Progenitor cell of endocrine pancreas (in vitro differentiated cells): ENCODE measurements around the gene BNC2. TPM values are rescaled to one million over a fixed set of nuclear protein-coding genes. Genes with fewer than 3 reads are reported as not detected.

Source experiments
- DNase-seq: peaks from one replicate; pipeline ENCODE4 v3.0.0; 2021; ENCODE audit warnings: low spot score; ENCODE audit not compliant: unreplicated experiment
- H3K27ac Mint-ChIP-seq: 2 replicates; pipeline ENCODE4 v1.8.0; 2021; ENCODE audit warnings: mild to moderate bottlenecking, moderate library complexity, mixed read lengths
- H3K27me3 Mint-ChIP-seq: 2 replicates; pipeline ENCODE4 v1.8.0; 2021; ENCODE audit warnings: mixed read lengths
- H3K36me3 Mint-ChIP-seq: 2 replicates; pipeline ENCODE4 v1.8.0; 2022; ENCODE audit warnings: mixed read lengths; ENCODE audit not compliant: insufficient read depth
- H3K4me1 Mint-ChIP-seq: 2 replicates; pipeline ENCODE4 v1.8.0; 2021; ENCODE audit warnings: low read depth, mixed read lengths
- H3K4me3 Mint-ChIP-seq: 2 replicates; pipeline ENCODE4 v1.8.0; 2021; ENCODE audit warnings: low read depth, mild to moderate bottlenecking, moderate library complexity, mixed read lengths
- H3K9me3 Mint-ChIP-seq: 2 replicates; pipeline ENCODE4 v1.8.0; 2021; ENCODE audit warnings: low read depth, mixed read lengths
- total RNA-seq: library from RNA; stranded (reverse); gene quantifications from 2 replicates; pipeline ENCODE4 v1.2.1, GENCODE V29; 2021
- TF ChIP-seq, protein P1 (sequence below): fragments of 200-600 bp; sonication (generic); IDR thresholded peaks from one replicate; pipeline ENCODE4 v1.5.0; 2021; ENCODE audit warnings: antibody characterized with exemption, mild to moderate bottlenecking; ENCODE audit not compliant: unreplicated experiment

Gene BNC2
- total RNA-seq, 1 donor from 2014 or later, result 1.0 TPM

DNA sequence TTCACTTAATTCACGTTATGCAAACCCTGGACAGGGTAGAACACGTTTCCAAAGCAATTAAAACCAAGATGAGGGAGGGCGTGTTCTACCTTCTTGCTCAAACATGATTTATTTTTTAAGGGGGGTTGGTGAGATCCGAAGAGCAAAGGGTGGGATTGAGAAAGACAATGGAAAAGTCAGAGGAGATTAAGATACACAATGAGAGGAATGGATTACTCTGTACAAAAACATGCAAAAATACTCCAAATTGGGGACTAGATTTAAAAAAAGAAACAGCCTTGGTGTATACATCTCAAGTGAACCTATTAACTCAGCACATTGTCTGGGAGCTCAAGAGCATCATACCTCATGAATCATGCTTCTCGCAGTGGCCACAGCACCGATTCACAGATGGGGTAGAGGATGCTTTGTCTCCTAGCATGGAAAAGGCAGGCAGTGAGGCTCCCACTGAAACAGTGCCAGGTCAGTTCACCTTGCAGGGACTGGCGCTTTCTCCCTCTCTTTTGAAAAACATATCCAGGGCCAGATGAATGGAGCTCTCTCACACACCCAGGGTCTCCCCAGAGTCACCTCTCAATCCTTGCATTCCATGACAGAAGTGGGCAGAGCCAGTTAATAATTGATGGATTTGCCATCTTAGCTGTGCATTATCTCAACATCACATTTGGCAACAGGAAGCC is 459.7 kb downstream of the BNC2 start:
- no peaks in the 10 kb centered on the region for H3K27me3 Mint-ChIP-seq
- peaks cover 15% of the 10 kb centered on the region for H3K4me1 Mint-ChIP-seq

DNA sequence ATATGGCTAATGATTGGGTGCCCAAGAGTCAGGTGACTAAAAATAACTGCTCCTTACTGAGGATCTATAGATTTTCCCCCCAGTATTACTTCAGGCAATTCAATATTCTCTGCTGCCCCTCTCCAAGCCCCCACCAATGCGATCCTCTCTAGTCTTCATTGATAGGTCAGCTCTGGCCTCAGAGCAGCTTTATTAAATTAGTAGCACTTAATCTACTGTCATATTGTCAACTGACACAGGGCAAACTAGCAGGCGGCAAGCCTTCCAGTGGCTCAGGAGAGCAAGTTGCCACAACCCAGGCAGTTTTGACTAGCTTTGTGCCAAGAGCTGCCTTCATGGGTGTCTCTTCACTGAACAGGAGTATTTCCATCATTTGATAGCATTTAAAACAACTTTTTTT is 462.9 kb downstream of the BNC2 start:
- Mint-ChIP-seq H3K27me3 (peaks cover 3% of the 10 kb centered on the region), H3K4me3 (no peak overlapping the region), H3K9me3 (peaks cover 5% of the 10 kb centered on the region), H3K4me1 (peaks cover 4% of the 10 kb centered on the region), H3K27ac (no peak overlapping the region), H3K36me3 (no peaks in the 10 kb centered on the region)
- DNase-seq, result no peak
- TF ChIP-seq, protein P1, sequence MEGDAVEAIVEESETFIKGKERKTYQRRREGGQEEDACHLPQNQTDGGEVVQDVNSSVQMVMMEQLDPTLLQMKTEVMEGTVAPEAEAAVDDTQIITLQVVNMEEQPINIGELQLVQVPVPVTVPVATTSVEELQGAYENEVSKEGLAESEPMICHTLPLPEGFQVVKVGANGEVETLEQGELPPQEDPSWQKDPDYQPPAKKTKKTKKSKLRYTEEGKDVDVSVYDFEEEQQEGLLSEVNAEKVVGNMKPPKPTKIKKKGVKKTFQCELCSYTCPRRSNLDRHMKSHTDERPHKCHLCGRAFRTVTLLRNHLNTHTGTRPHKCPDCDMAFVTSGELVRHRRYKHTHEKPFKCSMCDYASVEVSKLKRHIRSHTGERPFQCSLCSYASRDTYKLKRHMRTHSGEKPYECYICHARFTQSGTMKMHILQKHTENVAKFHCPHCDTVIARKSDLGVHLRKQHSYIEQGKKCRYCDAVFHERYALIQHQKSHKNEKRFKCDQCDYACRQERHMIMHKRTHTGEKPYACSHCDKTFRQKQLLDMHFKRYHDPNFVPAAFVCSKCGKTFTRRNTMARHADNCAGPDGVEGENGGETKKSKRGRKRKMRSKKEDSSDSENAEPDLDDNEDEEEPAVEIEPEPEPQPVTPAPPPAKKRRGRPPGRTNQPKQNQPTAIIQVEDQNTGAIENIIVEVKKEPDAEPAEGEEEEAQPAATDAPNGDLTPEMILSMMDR, result no peak

More for the DNA sequence above, 459.7 kb downstream of the BNC2 start:
- DNase-seq, result no peak
- Mint-ChIP-seq H3K27ac (no peak overlapping the region), H3K36me3 (no peaks in the 10 kb centered on the region), H3K4me3 (no peak overlapping the region), H3K9me3 (no peaks in the 10 kb centered on the region)
- TF ChIP-seq, protein P1, result no peak

DNA sequence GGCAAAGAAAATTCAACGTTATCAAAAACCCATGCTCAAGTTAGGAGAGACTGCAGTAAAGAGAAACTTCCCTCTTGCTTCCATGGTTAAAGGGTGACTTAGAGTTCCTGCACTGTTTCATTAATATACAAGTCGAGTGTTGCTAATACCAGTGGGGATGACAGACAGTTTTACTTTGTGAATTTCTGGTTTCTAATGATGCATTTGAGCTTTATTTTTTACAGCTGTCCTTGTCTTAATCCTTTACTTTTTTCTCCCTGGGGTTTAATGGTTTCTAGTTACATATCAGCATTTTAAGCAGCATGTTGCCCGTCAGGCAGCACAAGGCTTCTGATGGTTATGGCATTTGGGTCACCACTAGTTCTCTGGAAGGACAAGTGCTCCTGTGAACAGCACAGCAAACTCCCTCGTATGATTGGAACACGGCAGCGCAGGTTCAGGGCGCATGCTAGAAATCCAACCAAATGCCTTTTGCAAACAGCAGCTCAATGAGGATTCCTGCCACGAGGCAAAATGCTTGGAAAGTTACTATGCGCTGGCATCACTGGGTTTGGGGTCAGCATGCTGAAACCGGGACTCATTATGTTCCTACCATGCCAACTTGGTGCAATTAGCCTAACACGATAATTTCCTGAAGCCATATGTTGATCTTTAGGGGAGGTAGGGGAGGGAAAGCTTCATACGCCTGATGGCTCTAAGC is 463.8 kb downstream of the BNC2 start:
- peaks cover 3% of the 10 kb centered on the region for H3K27me3 Mint-ChIP-seq
- TF ChIP-seq, protein P1, result no peak
- no peak for DNase-seq
- no peaks in the 10 kb centered on the region for H3K36me3 Mint-ChIP-seq
- H3K9me3 Mint-ChIP-seq, result peaks cover 5% of the 10 kb centered on the region
- H3K4me1 Mint-ChIP-seq, result peaks cover 4% of the 10 kb centered on the region
- H3K4me3 Mint-ChIP-seq, result no peak overlapping the region
- no peak overlapping the region for H3K27ac Mint-ChIP-seq

DNA sequence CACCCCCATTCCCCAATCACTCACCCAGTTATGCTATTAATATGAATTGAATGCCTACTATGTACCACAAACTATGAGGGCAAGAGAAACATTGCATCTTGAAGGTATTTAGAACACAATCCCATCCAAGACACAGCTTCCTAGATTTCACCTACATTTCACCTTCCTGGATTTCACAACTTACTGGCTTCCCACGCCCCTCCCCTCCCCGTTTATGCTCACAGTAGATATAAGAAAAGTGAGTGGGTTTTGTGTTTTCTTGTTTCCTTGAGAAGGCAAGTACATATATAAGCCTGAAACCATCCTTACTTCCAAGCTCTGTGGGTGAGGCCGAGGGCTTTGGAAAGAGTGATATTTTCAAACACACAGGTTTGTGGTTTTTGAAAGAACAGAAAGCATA is 465.0 kb downstream of the BNC2 start:
- H3K27me3 Mint-ChIP-seq, result peaks cover 3% of the 10 kb centered on the region
- H3K4me3 Mint-ChIP-seq, result no peak overlapping the region
- no peaks in the 10 kb centered on the region for H3K36me3 Mint-ChIP-seq
- H3K4me1 Mint-ChIP-seq, result no peaks in the 10 kb centered on the region
- no peak for DNase-seq
- peaks cover 5% of the 10 kb centered on the region for H3K9me3 Mint-ChIP-seq
- TF ChIP-seq, protein P1, result no peak
- no peak overlapping the region for H3K27ac Mint-ChIP-seq

DNA sequence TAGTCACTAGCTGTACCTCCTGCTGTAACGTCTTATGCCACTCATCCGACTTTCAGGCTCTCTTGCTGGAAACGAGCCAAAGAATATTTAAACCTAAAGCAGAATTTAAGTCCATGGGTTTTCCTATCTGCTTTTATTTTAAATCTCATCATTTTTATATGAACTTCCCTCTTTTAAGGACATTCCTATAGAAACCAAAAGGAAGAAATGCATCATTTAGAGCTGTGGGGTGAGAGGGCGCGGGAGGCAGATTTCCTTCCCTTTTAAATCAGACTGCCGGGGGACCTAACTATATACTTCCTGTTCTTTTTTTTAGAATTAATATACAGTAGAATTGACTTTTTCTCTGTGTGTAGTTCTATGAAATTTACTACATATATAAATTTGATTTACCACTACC is 468.8 kb downstream of the BNC2 start:
- TF ChIP-seq, protein P1, result no peak
- Mint-ChIP-seq H3K4me3 (no peak overlapping the region), H3K9me3 (peaks cover 5% of the 10 kb centered on the region), H3K27me3 (peaks cover 3% of the 10 kb centered on the region), H3K36me3 (no peaks in the 10 kb centered on the region), H3K4me1 (no peaks in the 10 kb centered on the region), H3K27ac (no peak overlapping the region)
- no peak for DNase-seq
